Peyer's patch (tissue), 4 donors: ENCODE measurements around the gene KRT14. TPM values are rescaled to one million over a fixed set of nuclear protein-coding genes. Genes with fewer than 3 reads are reported as not detected.

Source experiments
- DNase-seq, 3 donors: peaks; one replicate each; pipeline ENCODE4 v3.0.0-alpha.2; 2017 to 2019
- H3K27ac ChIP-seq, 4 donors: fragments of 200-600 bp; sonication (generic); one replicate each; pipeline ENCODE4 v1.5.1; 2016 to 2019
- H3K27me3 ChIP-seq, 2 donors: fragments of 200-600 bp; sonication (generic); one replicate each; pipeline ENCODE4 v1.5.1; 2019
- H3K36me3 ChIP-seq, 3 donors: fragments of 200-600 bp; sonication (generic); one replicate each; pipeline ENCODE4 v1.5.1; 2016 to 2019
- H3K4me1 ChIP-seq, 4 donors: fragments of 200-600 bp; sonication (generic); one replicate each; pipeline ENCODE4 v1.5.1; 2016 to 2019
- H3K4me3 ChIP-seq, 4 donors: fragments of 200-600 bp; sonication (generic); 1 replicate in 3 of 4; 2 replicates in 1 of 4; pipeline ENCODE4 v1.5.1; 2016 to 2019; ENCODE audit warnings: mild to moderate bottlenecking in 1 of 4
- H3K9me3 ChIP-seq, 4 donors: fragments of 200-600 bp; sonication (generic); one replicate each; pipeline ENCODE4 v1.5.1; 2016 to 2019; ENCODE audit warnings: mild to moderate bottlenecking in 1 of 4
- POLR2A ChIP-seq, 2 donors: fragments of 450-650 bp; IDR thresholded peaks; one replicate each; pipeline ENCODE4 v1.5.1; 2017; ENCODE audit warnings: antibody characterized with exemption in 2 of 2, mild to moderate bottlenecking in 2 of 2, moderate library complexity in 2 of 2
- total RNA-seq, 4 donors: library from RNA; depleted of rRNA; stranded (reverse); fragments of >200 nt; gene quantifications; one replicate each; pipeline ENCODE4 v1.1.0, GENCODE V29; 2016
- TF ChIP-seq, protein P1 (sequence below), 6 experiments: fragments of 450-650 bp in 4 of 6; fragments of 200-600 bp in 2 of 6; sonication (generic) in 1 of 6; IDR thresholded peaks; one replicate each; pipeline ENCODE4 v1.5.1; 2017 to 2019; ENCODE audit warnings: antibody characterized with exemption in 6 of 6, mild to moderate bottlenecking in 3 of 6, moderate library complexity in 1 of 6

KRT14 gene
- total RNA-seq, 4 donors from 2014 or later = 3.4 to 8.9 (median 6.3) TPM

DNA sequence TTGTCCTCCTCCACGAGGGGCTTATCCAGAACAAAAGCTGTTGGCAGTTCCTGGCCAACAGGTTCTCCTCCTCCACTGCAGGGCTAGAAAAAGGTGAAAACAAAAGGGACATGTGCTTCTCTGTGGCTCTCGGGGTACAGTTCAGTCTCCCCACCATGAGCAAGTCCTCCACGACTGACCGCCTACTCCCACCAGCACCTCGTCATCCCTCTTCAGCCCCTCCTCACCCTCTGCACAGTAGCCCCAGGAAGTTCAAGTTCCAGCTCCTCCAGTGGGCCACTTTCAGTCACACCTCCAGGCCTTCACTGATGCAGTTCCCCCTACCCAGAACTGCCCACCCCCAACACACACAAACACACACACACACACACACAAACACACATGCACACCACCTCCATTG lies 34.2 kb downstream of the KRT14 start:
- no peaks in the 10 kb centered on the region for H3K9me3 ChIP-seq
- H3K4me1 ChIP-seq = peaks cover 0 to 34% (median 3%) of the 10 kb centered on the region in 4 donors
- H3K4me3 ChIP-seq = no peak overlapping the region
- H3K27me3 ChIP-seq = no peaks in the 10 kb centered on the region
- DNase-seq = no peak
- H3K36me3 ChIP-seq = no peaks in the 10 kb centered on the region
- no peak overlapping the region for H3K27ac ChIP-seq
- no peak for TF ChIP-seq POLR2A (IDR thresholded peaks at IDR 0.05)
- TF ChIP-seq, protein P1, sequence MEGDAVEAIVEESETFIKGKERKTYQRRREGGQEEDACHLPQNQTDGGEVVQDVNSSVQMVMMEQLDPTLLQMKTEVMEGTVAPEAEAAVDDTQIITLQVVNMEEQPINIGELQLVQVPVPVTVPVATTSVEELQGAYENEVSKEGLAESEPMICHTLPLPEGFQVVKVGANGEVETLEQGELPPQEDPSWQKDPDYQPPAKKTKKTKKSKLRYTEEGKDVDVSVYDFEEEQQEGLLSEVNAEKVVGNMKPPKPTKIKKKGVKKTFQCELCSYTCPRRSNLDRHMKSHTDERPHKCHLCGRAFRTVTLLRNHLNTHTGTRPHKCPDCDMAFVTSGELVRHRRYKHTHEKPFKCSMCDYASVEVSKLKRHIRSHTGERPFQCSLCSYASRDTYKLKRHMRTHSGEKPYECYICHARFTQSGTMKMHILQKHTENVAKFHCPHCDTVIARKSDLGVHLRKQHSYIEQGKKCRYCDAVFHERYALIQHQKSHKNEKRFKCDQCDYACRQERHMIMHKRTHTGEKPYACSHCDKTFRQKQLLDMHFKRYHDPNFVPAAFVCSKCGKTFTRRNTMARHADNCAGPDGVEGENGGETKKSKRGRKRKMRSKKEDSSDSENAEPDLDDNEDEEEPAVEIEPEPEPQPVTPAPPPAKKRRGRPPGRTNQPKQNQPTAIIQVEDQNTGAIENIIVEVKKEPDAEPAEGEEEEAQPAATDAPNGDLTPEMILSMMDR (IDR thresholded peaks at IDR 0.05) = no peak

DNA sequence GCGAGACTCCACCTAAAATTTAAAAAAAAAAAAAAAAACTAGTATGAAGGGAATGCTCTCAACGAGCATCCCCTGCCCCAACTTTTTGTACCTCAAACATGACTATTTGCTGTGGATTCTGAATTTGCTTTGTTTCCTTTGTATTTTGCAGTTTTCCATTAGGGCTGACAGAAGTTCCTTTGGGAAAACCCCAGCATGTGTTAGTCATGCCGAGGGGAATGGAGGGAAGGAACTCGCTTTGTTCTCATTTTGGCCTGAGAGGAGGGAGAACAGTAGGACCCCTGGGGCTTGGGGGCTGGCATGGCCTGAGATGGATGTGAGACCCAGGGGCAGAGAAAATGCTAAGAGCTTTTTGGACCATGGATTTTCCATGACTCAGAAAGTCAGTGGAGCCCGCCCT lies 35.3 kb downstream of the KRT14 start:
- peaks cover 0 to 34% (median 3%) of the 10 kb centered on the region in 4 donors for H3K4me1 ChIP-seq
- DNase-seq = no peak
- H3K4me3 ChIP-seq = no peak overlapping the region
- H3K27ac ChIP-seq = peak overlapping the region in 1 of 4 donors; percentile 12
- TF ChIP-seq, protein P1 (IDR thresholded peaks at IDR 0.05) = no peak
- TF ChIP-seq POLR2A (IDR thresholded peaks at IDR 0.05) = no peak
- H3K27me3 ChIP-seq = no peaks in the 10 kb centered on the region
- H3K9me3 ChIP-seq = peaks cover 0 to 3% (median 0%) of the 10 kb centered on the region in 4 donors
- no peaks in the 10 kb centered on the region for H3K36me3 ChIP-seq

DNA sequence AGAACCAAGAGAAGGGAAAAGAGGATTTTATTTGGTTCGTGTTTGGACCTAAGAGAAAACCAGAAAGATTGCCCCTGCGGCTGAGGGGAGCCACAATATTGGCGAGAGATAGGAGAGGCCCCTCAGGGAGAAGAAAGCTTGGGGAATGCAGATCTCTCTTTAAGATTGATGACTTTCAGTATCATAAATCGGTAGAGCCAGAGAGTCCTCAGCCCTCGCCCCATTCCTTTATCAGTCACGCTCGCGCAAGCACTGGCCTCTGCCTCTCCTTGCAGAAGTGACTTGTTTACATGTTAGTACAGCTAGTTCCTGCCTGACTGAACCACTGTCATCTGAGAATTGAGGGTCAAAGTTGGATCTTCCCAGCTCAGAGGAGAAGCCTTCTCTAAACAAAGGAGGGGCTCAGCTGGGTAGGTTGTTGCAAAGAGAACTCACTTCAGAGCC lies 37.1 kb downstream of the KRT14 start:
- DNase-seq = peak in 2 of 3 donors; percentile 83 to 88
- H3K36me3 ChIP-seq = no peaks in the 10 kb centered on the region
- H3K9me3 ChIP-seq = peaks cover 0 to 3% (median 0%) of the 10 kb centered on the region in 4 donors
- peaks cover 0 to 30% (median 1%) of the 10 kb centered on the region in 4 donors for H3K4me1 ChIP-seq
- H3K27me3 ChIP-seq = no peaks in the 10 kb centered on the region
- TF ChIP-seq, protein P1 (IDR thresholded peaks at IDR 0.05) = no peak
- TF ChIP-seq POLR2A (IDR thresholded peaks at IDR 0.05) = peak; percentile 52 to 84
- peak overlapping the region in 3 of 4 donors; percentile 84 to 95 (median 95) for H3K27ac ChIP-seq
- H3K4me3 ChIP-seq = peak overlapping the region in 1 of 4 donors; percentile 35

DNA sequence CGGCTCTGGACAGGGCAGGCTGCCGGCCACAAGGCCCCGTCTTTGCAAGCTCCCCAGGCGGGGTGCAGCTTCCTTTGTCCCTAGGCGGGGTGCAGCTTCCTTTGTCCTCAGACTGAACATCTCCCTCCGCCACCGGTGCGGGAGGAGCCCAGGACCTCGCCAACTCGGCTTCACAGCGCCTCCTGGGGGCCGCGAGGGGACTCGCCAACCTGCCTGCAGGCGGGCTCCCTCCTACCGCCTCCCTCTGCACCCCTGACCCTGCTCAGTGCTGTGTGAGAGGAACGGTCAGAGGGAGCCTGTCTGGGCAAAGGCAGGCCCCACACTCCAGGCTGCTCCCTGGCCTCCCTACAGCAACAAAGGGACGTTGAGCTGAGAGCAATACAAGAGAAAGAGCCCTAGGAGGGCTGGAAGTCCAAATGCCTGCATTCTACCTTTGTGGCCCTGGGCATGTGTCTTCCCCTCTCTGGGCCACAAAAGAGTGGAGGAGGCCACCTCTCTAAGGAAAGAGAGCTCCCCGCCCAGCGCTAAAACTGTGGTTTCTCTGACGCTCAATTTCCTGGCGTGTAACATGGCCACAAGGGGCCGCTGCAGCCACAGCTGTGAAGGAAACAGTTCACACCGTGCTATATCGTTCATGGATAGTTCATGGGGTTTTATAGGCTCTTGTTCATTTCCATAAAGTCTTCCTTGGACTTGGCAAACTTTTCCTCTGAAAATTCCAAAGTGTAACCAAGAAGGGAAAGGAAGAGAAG lies 37.7 kb downstream of the KRT14 start:
- DNase-seq = peak; percentile 74 to 94 (median 94)
- Histone ChIP-seq H3K36me3 (no peaks in the 10 kb centered on the region), H3K4me3 (peak overlapping the region in 3 of 4 donors; percentile 1 to 48 (median 35)), H3K4me1 (peaks cover 0 to 25% (median 1%) of the 10 kb centered on the region in 4 donors), H3K9me3 (peaks cover 0 to 3% (median 0%) of the 10 kb centered on the region in 4 donors), H3K27me3 (no peaks in the 10 kb centered on the region), H3K27ac (peak overlapping the region; percentile 35 to 95 (median 90))
- TF ChIP-seq POLR2A (IDR thresholded peaks at IDR 0.05) = peak; percentile 51 to 79
- TF ChIP-seq, protein P1 (IDR thresholded peaks at IDR 0.05) = peak; percentile 69 to 95 (median 82)

DNA sequence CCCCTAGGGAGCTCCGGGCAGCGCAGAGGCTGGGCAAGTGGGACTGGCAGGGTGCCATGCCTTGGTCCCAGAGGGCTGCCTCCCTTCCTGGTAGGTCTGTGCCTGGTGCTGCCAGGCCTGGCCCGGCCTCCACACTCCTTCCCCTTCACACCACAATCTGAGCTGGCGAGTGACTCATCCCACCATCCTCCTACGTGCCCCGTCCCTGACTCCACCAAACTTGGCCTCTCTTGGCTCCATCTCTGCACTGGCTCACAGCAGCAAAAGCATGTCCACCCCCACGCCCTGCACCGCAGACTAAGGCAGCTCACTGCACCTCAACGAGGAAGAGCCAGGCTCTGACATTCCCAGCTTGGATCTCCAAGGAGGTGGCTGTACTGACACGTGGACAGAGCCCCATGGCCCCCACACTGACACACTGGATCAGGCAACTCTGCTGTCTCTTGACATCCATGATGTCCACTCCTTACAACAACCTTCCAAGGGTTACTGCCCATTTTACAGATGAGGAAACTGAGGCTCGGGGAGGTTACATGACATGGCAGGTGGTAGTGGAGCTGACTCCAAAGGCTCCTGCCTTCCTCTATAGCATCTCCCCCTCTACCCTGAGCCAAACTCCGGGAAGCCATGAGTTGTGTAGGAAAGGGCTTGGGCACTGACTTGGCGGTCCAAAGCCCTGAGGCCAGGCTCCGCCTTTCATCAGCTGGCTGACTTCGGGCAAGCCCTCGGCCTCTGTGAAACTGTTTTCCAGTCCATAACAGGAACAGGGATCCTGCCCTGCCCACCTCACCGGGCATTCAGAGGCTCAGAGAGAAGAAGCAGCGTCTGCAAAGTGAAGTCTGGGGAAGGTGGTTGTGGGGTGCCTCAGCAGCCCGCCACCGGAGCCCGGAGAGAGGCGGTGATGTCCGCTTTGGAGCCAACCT lies 38.5 kb downstream of the KRT14 start:
- H3K27ac ChIP-seq = peak overlapping the region; percentile 35 to 95 (median 90)
- H3K27me3 ChIP-seq = no peaks in the 10 kb centered on the region
- DNase-seq = peak in 2 of 3 donors; percentile 85
- TF ChIP-seq POLR2A (IDR thresholded peaks at IDR 0.05) = peak; percentile 30 to 72
- TF ChIP-seq, protein P1 (IDR thresholded peaks at IDR 0.05) = no peak
- H3K36me3 ChIP-seq = no peaks in the 10 kb centered on the region
- peaks cover 0 to 30% (median 1%) of the 10 kb centered on the region in 4 donors for H3K4me1 ChIP-seq
- H3K4me3 ChIP-seq = peak overlapping the region in 3 of 4 donors; percentile 1 to 48 (median 35)
- H3K9me3 ChIP-seq = peaks cover 0 to 3% (median 0%) of the 10 kb centered on the region in 4 donors
